ENCODE measurements around the gene HERC6. TPM values are rescaled to one million over a fixed set of nuclear protein-coding genes. Genes with fewer than 3 reads are reported as not detected.

Gene HERC6
- polyA plus RNA-seq, 1 of the 3 experiments (the other 2 are of a cell fraction), result 1.7 TPM

DNA sequence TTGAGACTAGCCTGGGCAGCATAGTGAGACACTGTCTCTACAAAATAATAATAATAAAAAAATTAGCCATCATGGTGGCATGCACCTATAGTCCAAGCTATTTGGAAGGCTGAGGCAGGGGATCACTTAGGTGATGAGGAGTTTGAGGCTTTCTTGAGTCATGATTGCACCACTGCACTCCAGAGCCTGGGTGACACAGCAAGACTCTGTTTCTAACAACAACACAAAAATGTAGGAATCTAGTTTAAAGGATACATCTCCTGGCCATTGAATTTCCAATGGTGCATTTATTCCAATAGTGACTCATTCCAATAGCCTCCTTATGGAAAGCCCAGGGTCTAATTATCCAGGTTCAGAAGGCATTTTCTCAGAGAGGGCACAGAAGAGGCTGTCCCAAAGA, 21.9 kb upstream of the HERC6 start:
- ChIA-PET POLR2A (no interaction called here), CTCF (interaction anchor here (0.7 to 1.0 kb wide), 3 partner anchors 12 to 491 kb away, joined by 3 read pairs; no protein-coding TSS in a partner anchor)
- H3K4me2 ChIP-seq, result no peak overlapping the region
- H3K27ac ChIP-seq (ENCODE audit: low read depth in 2 of 2, low read length in 1 of 2), result no peak overlapping the region
- no peak overlapping the region for H2AFZ ChIP-seq (ENCODE audit: low read depth)
- H3K36me3 ChIP-seq (replicated peaks in 1 of 2; ENCODE audit: control insufficient read depth in 1 of 2, insufficient read depth in 2 of 2, low read length in 1 of 2), result no peaks in the 10 kb centered on the region
- no peak for TF ChIP-seq RXRA (IDR thresholded peaks at IDR 0.05; ENCODE audit: borderline replicate concordance, low read depth)
- no peak for TF ChIP-seq SMC3 (IDR thresholded peaks at IDR 0.05; ENCODE audit: low read depth, low read length)
- peaks cover 5% of the 10 kb centered on the region; the same call in 1 of the 2 replicates for H3K9me3 ChIP-seq
- H3F3A ChIP-seq (replicated peaks; ENCODE audit: insufficient read depth), result no peaks in the 10 kb centered on the region
- H4K20me1 ChIP-seq (ENCODE audit: insufficient read depth), result no peaks in the 10 kb centered on the region
- H3K4me1 ChIP-seq (ENCODE audit: control insufficient read depth in 1 of 2, insufficient read depth in 2 of 2, low read depth in 1 of 2, low read length in 1 of 2), result no peaks in the 10 kb centered on the region
- no peak for DNase-seq
- H3K79me2 ChIP-seq (ENCODE audit: insufficient read depth), result no peaks in the 10 kb centered on the region
- H3K27me3 ChIP-seq (ENCODE audit: insufficient read depth), result no peaks in the 10 kb centered on the region
- no peak overlapping the region for H3K9ac ChIP-seq
- no peaks in the 10 kb centered on the region for H3K9me2 ChIP-seq
- H3K4me3 ChIP-seq (ENCODE audit: low read depth in 2 of 2, low read length in 1 of 2), result no peak overlapping the region

DNA sequence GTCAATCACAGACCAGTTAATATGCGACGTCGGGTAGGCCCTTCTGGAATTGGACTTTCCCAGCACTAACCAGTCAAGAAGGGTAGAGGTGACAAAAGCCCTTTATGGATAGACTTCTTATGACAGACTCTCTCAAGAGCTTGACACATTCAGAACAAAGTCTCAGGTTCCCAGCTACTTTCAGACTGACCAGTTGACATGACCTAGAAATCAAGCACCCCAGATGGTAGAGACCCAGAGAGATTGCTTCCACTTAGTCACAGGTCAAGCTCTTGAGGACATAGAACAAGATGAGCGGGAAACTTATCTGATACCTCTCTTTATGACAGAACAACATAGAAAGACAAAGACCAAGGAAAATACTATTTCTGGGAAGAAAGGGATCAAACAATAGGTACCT, 21.4 kb upstream of the HERC6 start:
- no peak for DNase-seq
- Histone ChIP-seq H3F3A (replicated peaks; ENCODE audit: insufficient read depth) (no peaks in the 10 kb centered on the region), H2AFZ (ENCODE audit: low read depth) (no peak overlapping the region), H4K20me1 (ENCODE audit: insufficient read depth) (no peaks in the 10 kb centered on the region), H3K9ac (no peak overlapping the region), H3K4me3 (ENCODE audit: low read depth in 2 of 2, low read length in 1 of 2) (no peak overlapping the region), H3K9me2 (no peaks in the 10 kb centered on the region), H3K36me3 (replicated peaks in 1 of 2; ENCODE audit: control insufficient read depth in 1 of 2, insufficient read depth in 2 of 2, low read length in 1 of 2) (no peaks in the 10 kb centered on the region), H3K4me2 (no peak overlapping the region), H3K27ac (ENCODE audit: low read depth in 2 of 2, low read length in 1 of 2) (no peak overlapping the region), H3K9me3 (peaks cover 5% of the 10 kb centered on the region; the same call in 1 of the 2 replicates), H3K4me1 (ENCODE audit: control insufficient read depth in 1 of 2, insufficient read depth in 2 of 2, low read depth in 1 of 2, low read length in 1 of 2) (no peaks in the 10 kb centered on the region), H3K27me3 (ENCODE audit: insufficient read depth) (no peaks in the 10 kb centered on the region), H3K79me2 (ENCODE audit: insufficient read depth) (no peaks in the 10 kb centered on the region)
- no peak for TF ChIP-seq MXI1 (IDR thresholded peaks at IDR 0.05; ENCODE audit: low read depth, low read length)
- TF ChIP-seq FOSL2 (IDR thresholded peaks at IDR 0.05; ENCODE audit: borderline replicate concordance, low read depth), result no peak
- no peak for TF ChIP-seq EP300 (IDR thresholded peaks at IDR 0.05; ENCODE audit: borderline replicate concordance in 1 of 2, low read depth in 1 of 2, low read length in 1 of 2)
- TF ChIP-seq RXRA (IDR thresholded peaks at IDR 0.05; ENCODE audit: borderline replicate concordance, low read depth), result no peak
- TF ChIP-seq CHD2 (IDR thresholded peaks at IDR 0.05; ENCODE audit: low read length, partially characterized antibody), result no peak
- TF ChIP-seq, protein P1, sequence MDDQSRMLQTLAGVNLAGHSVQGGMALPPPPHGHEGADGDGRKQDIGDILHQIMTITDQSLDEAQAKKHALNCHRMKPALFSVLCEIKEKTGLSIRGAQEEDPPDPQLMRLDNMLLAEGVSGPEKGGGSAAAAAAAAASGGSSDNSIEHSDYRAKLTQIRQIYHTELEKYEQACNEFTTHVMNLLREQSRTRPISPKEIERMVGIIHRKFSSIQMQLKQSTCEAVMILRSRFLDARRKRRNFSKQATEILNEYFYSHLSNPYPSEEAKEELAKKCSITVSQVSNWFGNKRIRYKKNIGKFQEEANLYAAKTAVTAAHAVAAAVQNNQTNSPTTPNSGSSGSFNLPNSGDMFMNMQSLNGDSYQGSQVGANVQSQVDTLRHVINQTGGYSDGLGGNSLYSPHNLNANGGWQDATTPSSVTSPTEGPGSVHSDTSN (IDR thresholded peaks at IDR 0.05), result no peak
- TF ChIP-seq TEAD4 (IDR thresholded peaks at IDR 0.05; ENCODE audit: borderline replicate concordance, insufficient read depth), result no peak
- no peak for TF ChIP-seq NFIC (IDR thresholded peaks at IDR 0.05; ENCODE audit: borderline replicate concordance)
- TF ChIP-seq, protein P2, sequence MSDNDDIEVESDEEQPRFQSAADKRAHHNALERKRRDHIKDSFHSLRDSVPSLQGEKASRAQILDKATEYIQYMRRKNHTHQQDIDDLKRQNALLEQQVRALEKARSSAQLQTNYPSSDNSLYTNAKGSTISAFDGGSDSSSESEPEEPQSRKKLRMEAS (IDR thresholded peaks at IDR 0.05; ENCODE audit: low read depth), result no peak
- TF ChIP-seq, protein P3, sequence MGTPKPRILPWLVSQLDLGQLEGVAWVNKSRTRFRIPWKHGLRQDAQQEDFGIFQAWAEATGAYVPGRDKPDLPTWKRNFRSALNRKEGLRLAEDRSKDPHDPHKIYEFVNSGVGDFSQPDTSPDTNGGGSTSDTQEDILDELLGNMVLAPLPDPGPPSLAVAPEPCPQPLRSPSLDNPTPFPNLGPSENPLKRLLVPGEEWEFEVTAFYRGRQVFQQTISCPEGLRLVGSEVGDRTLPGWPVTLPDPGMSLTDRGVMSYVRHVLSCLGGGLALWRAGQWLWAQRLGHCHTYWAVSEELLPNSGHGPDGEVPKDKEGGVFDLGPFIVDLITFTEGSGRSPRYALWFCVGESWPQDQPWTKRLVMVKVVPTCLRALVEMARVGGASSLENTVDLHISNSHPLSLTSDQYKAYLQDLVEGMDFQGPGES (IDR thresholded peaks at IDR 0.05; ENCODE audit: low read depth, low read length), result no peak
- TF ChIP-seq FOXJ3 (CRISPR knock-in tag; IDR thresholded peaks at IDR 0.05), result no peak
- TF ChIP-seq EZH2phosphoT487 (IDR thresholded peaks at IDR 0.05; ENCODE audit: borderline replicate concordance, low read depth), result no peak
- no peak for TF ChIP-seq TCF12 (IDR thresholded peaks at IDR 0.05)
- TF ChIP-seq, protein P4, sequence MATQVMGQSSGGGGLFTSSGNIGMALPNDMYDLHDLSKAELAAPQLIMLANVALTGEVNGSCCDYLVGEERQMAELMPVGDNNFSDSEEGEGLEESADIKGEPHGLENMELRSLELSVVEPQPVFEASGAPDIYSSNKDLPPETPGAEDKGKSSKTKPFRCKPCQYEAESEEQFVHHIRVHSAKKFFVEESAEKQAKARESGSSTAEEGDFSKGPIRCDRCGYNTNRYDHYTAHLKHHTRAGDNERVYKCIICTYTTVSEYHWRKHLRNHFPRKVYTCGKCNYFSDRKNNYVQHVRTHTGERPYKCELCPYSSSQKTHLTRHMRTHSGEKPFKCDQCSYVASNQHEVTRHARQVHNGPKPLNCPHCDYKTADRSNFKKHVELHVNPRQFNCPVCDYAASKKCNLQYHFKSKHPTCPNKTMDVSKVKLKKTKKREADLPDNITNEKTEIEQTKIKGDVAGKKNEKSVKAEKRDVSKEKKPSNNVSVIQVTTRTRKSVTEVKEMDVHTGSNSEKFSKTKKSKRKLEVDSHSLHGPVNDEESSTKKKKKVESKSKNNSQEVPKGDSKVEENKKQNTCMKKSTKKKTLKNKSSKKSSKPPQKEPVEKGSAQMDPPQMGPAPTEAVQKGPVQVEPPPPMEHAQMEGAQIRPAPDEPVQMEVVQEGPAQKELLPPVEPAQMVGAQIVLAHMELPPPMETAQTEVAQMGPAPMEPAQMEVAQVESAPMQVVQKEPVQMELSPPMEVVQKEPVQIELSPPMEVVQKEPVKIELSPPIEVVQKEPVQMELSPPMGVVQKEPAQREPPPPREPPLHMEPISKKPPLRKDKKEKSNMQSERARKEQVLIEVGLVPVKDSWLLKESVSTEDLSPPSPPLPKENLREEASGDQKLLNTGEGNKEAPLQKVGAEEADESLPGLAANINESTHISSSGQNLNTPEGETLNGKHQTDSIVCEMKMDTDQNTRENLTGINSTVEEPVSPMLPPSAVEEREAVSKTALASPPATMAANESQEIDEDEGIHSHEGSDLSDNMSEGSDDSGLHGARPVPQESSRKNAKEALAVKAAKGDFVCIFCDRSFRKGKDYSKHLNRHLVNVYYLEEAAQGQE (IDR thresholded peaks at IDR 0.05; ENCODE audit: low read depth, low read length), result no peak
- TF ChIP-seq, protein P5, sequence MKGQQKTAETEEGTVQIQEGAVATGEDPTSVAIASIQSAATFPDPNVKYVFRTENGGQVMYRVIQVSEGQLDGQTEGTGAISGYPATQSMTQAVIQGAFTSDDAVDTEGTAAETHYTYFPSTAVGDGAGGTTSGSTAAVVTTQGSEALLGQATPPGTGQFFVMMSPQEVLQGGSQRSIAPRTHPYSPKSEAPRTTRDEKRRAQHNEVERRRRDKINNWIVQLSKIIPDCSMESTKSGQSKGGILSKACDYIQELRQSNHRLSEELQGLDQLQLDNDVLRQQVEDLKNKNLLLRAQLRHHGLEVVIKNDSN (IDR thresholded peaks at IDR 0.05; ENCODE audit: borderline replicate concordance, low read depth), result no peak
- TF ChIP-seq POLR2AphosphoS5 (IDR thresholded peaks at IDR 0.05; ENCODE audit: low read depth, low read length), result no peak
- no peak for TF ChIP-seq TAF1 (IDR thresholded peaks at IDR 0.05; ENCODE audit: borderline replicate concordance, low read depth, low read length)
- ChIA-PET CTCF (interaction anchor here (0.8 kb wide), 1 partner anchor 12 kb away, joined by 3 read pairs; no protein-coding TSS in a partner anchor), POLR2A (no interaction called here)
- WGBS (ENCODE audit: low lambda C conversion rate), result 61% methylated on average over 4 of the region's 4 CpGs
